HG02852 (cell line): ENCODE data around the gene ACADM.
"Not testable (repeated sequence)": the region's sequence is repeated elsewhere in the genome, so short reads cannot be mapped to it uniquely, and the experiment has no call there.

Source experiments
- ATAC-seq: cut with Tn5 transposase; IDR thresholded peaks from one replicate; pipeline ENCODE4 v1.9.1; 2021; ENCODE audit warnings: mild to moderate bottlenecking, moderate library complexity; ENCODE audit not compliant: unreplicated experiment

The ACADM gene

GRCh38 chr1:75733661-75734060 is 9.2 kb downstream of the ACADM start:
- ATAC-seq, result no peak

GRCh38 chr1:75736016-75736415 is 11.5 kb downstream of the ACADM start:
- ATAC-seq, result no peak

- no peak for ATAC-seq
Measured at GRCh38 chr1:75742047-75742625, 17.6 kb downstream of the ACADM start.

- peak; percentile 92 for ATAC-seq
Measured at GRCh38 chr1:75745276-75745675, 20.8 kb downstream of the ACADM start.

- ATAC-seq, result not testable (repeated sequence)
Measured at GRCh38 chr1:75757210-75757609, 32.7 kb downstream of the ACADM start.

GRCh38 chr1:75758543-75758942 is 34.0 kb downstream of the ACADM start:
- not testable (repeated sequence) for ATAC-seq

GRCh38 chr1:75764057-75764655 is 39.6 kb downstream of the ACADM start:
- ATAC-seq, result no peak

- no peak for ATAC-seq
Measured at GRCh38 chr1:75765697-75766355, 41.3 kb downstream of the ACADM start.

GRCh38 chr1:75768016-75768415 is 43.5 kb downstream of the ACADM start:
- no peak for ATAC-seq

- no peak for ATAC-seq
Measured at GRCh38 chr1:75770761-75771160, 46.3 kb downstream of the ACADM start.

- no peak for ATAC-seq
Measured at GRCh38 chr1:75771978-75772377, 47.5 kb downstream of the ACADM start.

- ATAC-seq, result not testable (repeated sequence)
Measured at GRCh38 chr1:75777812-75778211, 53.3 kb downstream of the ACADM start.

- not testable (repeated sequence) for ATAC-seq
Measured at GRCh38 chr1:75778694-75779093, 54.2 kb downstream of the ACADM start.

GRCh38 chr1:75780183-75780582 is 55.7 kb downstream of the ACADM start:
- ATAC-seq, result not testable (repeated sequence)

- ATAC-seq, result not testable (repeated sequence)
Measured at GRCh38 chr1:75783920-75784319, 59.4 kb downstream of the ACADM start.

GRCh38 chr1:75785320-75785982 is 60.9 kb downstream of the ACADM start:
- ATAC-seq, result peak; percentile 21

GRCh38 chr1:75785983-75786853 is 61.7 kb downstream of the ACADM start, which contains the start of gene RABGGTB:
RABGGTB (plus strand) TSS chr1:75786256; CDS start chr1:75786272, 16 bp downstream.
- peak; percentile 66 for ATAC-seq

GRCh38 chr1:75786901-75787493 is 62.5 kb downstream of the ACADM start:
- no peak for ATAC-seq

- no peak for ATAC-seq
Measured at GRCh38 chr1:75787524-75787923, 63.0 kb downstream of the ACADM start.

GRCh38 chr1:75789988-75790387 is 65.5 kb downstream of the ACADM start:
- no peak for ATAC-seq
